GM23338 (cell line): Measurements from ENCODE around the gene PGAP3. TPM values are rescaled to one million over a fixed set of nuclear protein-coding genes. Genes with fewer than 3 reads are reported as not detected.

Source experiments
- ATAC-seq: fragments of 200-7000 bp; cut with Tn5 transposase; 3 replicates; pipeline ENCODE4 v1.9.1; 2020
- DNase-seq: peaks from one replicate; pipeline ENCODE4 v3.0.0-alpha.2; 2015; ENCODE audit warnings: low spot score
- H2AFZ ChIP-seq: fragments of 200-600 bp; sonication (generic); 2 replicates; pipeline ENCODE4 v1.8.0; 2016; ENCODE audit warnings: antibody characterized with exemption, mild to moderate bottlenecking, moderate library complexity
- H3F3A ChIP-seq: fragments of 200-600 bp; sonication (generic); replicated peaks from 2 replicates; pipeline ENCODE4 v1.8.0; 2017; ENCODE audit warnings: antibody characterized with exemption, mixed run types, low read depth
- H3K27ac ChIP-seq: fragments of 200-600 bp; sonication (generic); 2 replicates; pipeline ENCODE4 v1.6.1; 2016; ENCODE audit warnings: low read depth
- H3K27me3 ChIP-seq: fragments of 200-600 bp; sonication (generic); 2 replicates; pipeline ENCODE4 v1.8.0; 2016; ENCODE audit warnings: mild to moderate bottlenecking, mixed run types, moderate library complexity; ENCODE audit not compliant: insufficient read depth
- H3K36me3 ChIP-seq: fragments of 200-600 bp; sonication (generic); 2 replicates; pipeline ENCODE4 v1.8.0; 2016; ENCODE audit warnings: mild to moderate bottlenecking; ENCODE audit not compliant: insufficient read depth
- H3K4me1 ChIP-seq: fragments of 200-600 bp; sonication (generic); 2 replicates; pipeline ENCODE4 v1.8.0; 2016; ENCODE audit warnings: mild to moderate bottlenecking, moderate library complexity; ENCODE audit not compliant: insufficient read depth
- H3K4me2 ChIP-seq: fragments of 200-600 bp; sonication (generic); 2 replicates; pipeline ENCODE4 v1.7.1; 2017; ENCODE audit warnings: mixed run types
- H3K4me3 ChIP-seq: fragments of 200-600 bp; sonication (generic); 2 replicates; pipeline ENCODE4 v1.6.1; 2016; ENCODE audit warnings: mixed run types
- H3K79me2 ChIP-seq: fragments of 200-600 bp; sonication (generic); replicated peaks from 2 replicates; pipeline ENCODE4 v1.8.0; 2017; ENCODE audit warnings: mild to moderate bottlenecking; ENCODE audit not compliant: insufficient read depth
- H3K9me2 ChIP-seq: fragments of 200-600 bp; sonication (generic); 2 replicates; pipeline ENCODE4 v1.8.0; 2017; ENCODE audit not compliant: insufficient read depth
- H4K20me1 ChIP-seq: fragments of 200-600 bp; sonication (generic); replicated peaks from 2 replicates; pipeline ENCODE4 v1.8.0; 2017; ENCODE audit warnings: mild to moderate bottlenecking; ENCODE audit not compliant: insufficient read depth
- H3K27ac Mint-ChIP-seq: 2 replicates; pipeline ENCODE4 v1.8.0; 2020; ENCODE audit warnings: inconsistent platforms, mild to moderate bottlenecking, moderate library complexity, mixed read lengths
- H3K27me3 Mint-ChIP-seq: 3 replicates; pipeline ENCODE4 v1.8.0; 2022; ENCODE audit warnings: low read depth, mild to moderate bottlenecking, moderate library complexity, mixed read lengths, inconsistent platforms; ENCODE audit not compliant: insufficient read depth, poor library complexity
- H3K36me3 Mint-ChIP-seq: 3 replicates; pipeline ENCODE4 v1.8.0; 2021; ENCODE audit warnings: low read depth, mild to moderate bottlenecking, inconsistent platforms, moderate library complexity, mixed read lengths
- H3K4me1 Mint-ChIP-seq: 3 replicates; pipeline ENCODE4 v1.8.0; 2020; ENCODE audit warnings: mild to moderate bottlenecking, inconsistent platforms, mixed read lengths
- H3K4me3 Mint-ChIP-seq: 3 replicates; pipeline ENCODE4 v1.8.0; 2021; ENCODE audit warnings: moderate library complexity, mild to moderate bottlenecking, inconsistent platforms, mixed read lengths
- H3K9me3 Mint-ChIP-seq: 3 replicates; pipeline ENCODE4 v1.8.0; 2020; ENCODE audit warnings: moderate library complexity, mild to moderate bottlenecking, inconsistent platforms, mixed read lengths
- JUNB ChIP-seq: IDR thresholded peaks from one replicate; pipeline ENCODE4 v1.6.1; 2016; ENCODE audit warnings: antibody characterized with exemption; ENCODE audit not compliant: unreplicated experiment
- NANOG ChIP-seq: IDR thresholded peaks from 2 replicates; pipeline ENCODE4 v1.6.1; 2016; ENCODE audit warnings: antibody characterized with exemption, borderline replicate concordance
- POLR2AphosphoS5 ChIP-seq: IDR thresholded peaks from 2 replicates; pipeline ENCODE4 v1.6.1; 2016; ENCODE audit warnings: antibody characterized with exemption, low read depth
- ZNF114 ChIP-seq: fragments of 250-450 bp; sonication (Bioruptor Pico); IDR thresholded peaks from 2 replicates; pipeline ENCODE4 v1.5.0; 2020; ENCODE audit warnings: mild to moderate bottlenecking, moderate library complexity
- ZNF331 ChIP-seq: fragments of 250-450 bp; sonication (Bioruptor Pico); IDR thresholded peaks from 2 replicates; pipeline ENCODE4 v1.5.0; 2020; ENCODE audit warnings: low read depth, mild to moderate bottlenecking, moderate library complexity
- polyA plus RNA-seq: library from polyadenylated mRNA; unstranded; fragments of >200 nt; fragmentation: Nextera tagmentation; extraction: Ambion mirVana; gene quantifications from 2 replicates; pipeline ENCODE4 v1.2.1, GENCODE V29; 2016
- total RNA-seq: library from RNA; depleted of rRNA; stranded (reverse); fragments of >200 nt; shearing (Covaris generic); gene quantifications from 2 replicates; pipeline ENCODE4 v1.2.3, GENCODE V29; 2014
- TF ChIP-seq, protein P1 (sequence below): fragments of 250-450 bp; sonication (Bioruptor Pico); IDR thresholded peaks from 2 replicates; pipeline ENCODE4 v1.5.0; 2020; ENCODE audit warnings: mild to moderate bottlenecking, moderate library complexity
- TF ChIP-seq, protein P2 (sequence below), 2 experiments: fragments of 200-600 bp in 1 of 2; sonication (generic) in 1 of 2; conservative IDR thresholded peaks; 2 replicates each; pipeline versions ENCODE4 v1.5.1 to v1.6.1; 2016 to 2017; ENCODE audit warnings: antibody characterized with exemption in 2 of 2, low read depth in 2 of 2, mild to moderate bottlenecking in 2 of 2, moderate library complexity in 1 of 2

The PGAP3 gene
- total and polyA plus RNA-seq, 2 experiments from 2014 or later = 7.0 to 10.7 TPM

DNA sequence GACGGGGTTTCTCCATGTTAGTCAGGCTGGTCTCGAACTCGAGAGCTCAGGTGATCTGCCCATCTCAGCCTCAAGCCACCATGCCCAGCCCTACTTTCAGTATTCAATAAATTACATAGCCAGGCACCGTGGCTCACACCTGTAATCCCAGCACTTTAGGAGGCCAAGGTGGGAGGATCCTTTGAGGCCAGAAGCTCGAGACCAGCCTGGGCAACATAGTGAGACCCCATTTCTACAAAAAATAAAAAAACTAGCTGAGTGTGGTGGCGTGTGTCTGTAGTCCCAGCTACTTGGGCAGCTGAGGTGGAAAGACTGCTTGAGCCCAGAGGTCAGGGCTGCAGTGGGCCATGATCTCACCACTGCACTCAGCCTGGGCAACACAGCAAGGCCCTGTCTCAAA lies 34.2 kb upstream of the PGAP3 start (continued):
- TF ChIP-seq, protein P1, sequence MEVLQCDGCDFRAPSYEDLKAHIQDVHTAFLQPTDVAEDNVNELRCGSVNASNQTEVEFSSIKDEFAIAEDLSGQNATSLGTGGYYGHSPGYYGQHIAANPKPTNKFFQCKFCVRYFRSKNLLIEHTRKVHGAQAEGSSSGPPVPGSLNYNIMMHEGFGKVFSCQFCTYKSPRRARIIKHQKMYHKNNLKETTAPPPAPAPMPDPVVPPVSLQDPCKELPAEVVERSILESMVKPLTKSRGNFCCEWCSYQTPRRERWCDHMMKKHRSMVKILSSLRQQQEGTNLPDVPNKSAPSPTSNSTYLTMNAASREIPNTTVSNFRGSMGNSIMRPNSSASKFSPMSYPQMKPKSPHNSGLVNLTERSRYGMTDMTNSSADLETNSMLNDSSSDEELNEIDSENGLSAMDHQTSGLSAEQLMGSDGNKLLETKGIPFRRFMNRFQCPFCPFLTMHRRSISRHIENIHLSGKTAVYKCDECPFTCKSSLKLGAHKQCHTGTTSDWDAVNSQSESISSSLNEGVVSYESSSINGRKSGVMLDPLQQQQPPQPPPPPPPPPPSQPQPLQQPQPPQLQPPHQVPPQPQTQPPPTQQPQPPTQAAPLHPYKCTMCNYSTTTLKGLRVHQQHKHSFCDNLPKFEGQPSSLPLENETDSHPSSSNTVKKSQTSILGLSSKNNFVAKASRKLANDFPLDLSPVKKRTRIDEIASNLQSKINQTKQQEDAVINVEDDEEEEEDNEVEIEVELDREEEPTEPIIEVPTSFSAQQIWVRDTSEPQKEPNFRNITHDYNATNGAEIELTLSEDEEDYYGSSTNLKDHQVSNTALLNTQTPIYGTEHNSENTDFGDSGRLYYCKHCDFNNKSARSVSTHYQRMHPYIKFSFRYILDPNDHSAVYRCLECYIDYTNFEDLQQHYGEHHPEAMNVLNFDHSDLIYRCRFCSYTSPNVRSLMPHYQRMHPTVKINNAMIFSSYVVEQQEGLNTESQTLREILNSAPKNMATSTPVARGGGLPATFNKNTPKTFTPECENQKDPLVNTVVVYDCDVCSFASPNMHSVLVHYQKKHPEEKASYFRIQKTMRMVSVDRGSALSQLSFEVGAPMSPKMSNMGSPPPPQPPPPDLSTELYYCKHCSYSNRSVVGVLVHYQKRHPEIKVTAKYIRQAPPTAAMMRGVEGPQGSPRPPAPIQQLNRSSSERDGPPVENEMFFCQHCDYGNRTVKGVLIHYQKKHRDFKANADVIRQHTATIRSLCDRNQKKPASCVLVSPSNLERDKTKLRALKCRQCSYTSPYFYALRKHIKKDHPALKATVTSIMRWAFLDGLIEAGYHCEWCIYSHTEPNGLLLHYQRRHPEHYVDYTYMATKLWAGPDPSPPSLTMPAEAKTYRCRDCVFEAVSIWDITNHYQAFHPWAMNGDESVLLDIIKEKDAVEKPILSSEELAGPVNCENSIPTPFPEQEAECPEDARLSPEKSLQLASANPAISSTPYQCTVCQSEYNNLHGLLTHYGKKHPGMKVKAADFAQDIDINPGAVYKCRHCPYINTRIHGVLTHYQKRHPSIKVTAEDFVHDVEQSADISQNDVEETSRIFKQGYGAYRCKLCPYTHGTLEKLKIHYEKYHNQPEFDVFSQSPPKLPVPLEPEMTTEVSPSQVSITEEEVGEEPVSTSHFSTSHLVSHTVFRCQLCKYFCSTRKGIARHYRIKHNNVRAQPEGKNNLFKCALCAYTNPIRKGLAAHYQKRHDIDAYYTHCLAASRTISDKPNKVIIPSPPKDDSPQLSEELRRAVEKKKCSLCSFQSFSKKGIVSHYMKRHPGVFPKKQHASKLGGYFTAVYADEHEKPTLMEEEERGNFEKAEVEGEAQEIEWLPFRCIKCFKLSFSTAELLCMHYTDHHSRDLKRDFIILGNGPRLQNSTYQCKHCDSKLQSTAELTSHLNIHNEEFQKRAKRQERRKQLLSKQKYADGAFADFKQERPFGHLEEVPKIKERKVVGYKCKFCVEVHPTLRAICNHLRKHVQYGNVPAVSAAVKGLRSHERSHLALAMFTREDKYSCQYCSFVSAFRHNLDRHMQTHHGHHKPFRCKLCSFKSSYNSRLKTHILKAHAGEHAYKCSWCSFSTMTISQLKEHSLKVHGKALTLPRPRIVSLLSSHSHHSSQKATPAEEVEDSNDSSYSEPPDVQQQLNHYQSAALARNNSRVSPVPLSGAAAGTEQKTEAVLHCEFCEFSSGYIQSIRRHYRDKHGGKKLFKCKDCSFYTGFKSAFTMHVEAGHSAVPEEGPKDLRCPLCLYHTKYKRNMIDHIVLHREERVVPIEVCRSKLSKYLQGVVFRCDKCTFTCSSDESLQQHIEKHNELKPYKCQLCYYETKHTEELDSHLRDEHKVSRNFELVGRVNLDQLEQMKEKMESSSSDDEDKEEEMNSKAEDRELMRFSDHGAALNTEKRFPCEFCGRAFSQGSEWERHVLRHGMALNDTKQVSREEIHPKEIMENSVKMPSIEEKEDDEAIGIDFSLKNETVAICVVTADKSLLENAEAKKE (CRISPR knock-in tag) = no peak

- peaks cover 10% of the 10 kb centered on the region for H3K4me1 Mint-ChIP-seq
- H3K27ac Mint-ChIP-seq = no peak overlapping the region
- Histone ChIP-seq H2AFZ (no peak overlapping the region), H3K27ac (no peak overlapping the region), H3K4me1 (no peaks in the 10 kb centered on the region), H4K20me1 (peaks cover 6% of the 10 kb centered on the region; the same call in 1 of the 2 replicates), H3K27me3 (no peaks in the 10 kb centered on the region), H3F3A (peaks cover 28% of the 10 kb centered on the region), H3K9me2 (no peaks in the 10 kb centered on the region), H3K4me3 (no peak overlapping the region), H3K79me2 (no peaks in the 10 kb centered on the region), H3K4me2 (no peak overlapping the region), H3K36me3 (peaks cover 23% of the 10 kb centered on the region)
- H3K9me3 Mint-ChIP-seq = no peaks in the 10 kb centered on the region
- no peak overlapping the region for H3K4me3 Mint-ChIP-seq
- DNase-seq = no peak
- peaks cover 26% of the 10 kb centered on the region for H3K27me3 Mint-ChIP-seq
- peaks cover 90% of the 10 kb centered on the region for H3K36me3 Mint-ChIP-seq
- no peak for ATAC-seq
- TF ChIP-seq ZNF114 (CRISPR knock-in tag) (no peak), ZNF331 (CRISPR knock-in tag) (no peak), JUNB (no peak), NANOG (no peak), POLR2AphosphoS5 (no peak)
- TF ChIP-seq, protein P1 (CRISPR knock-in tag) = no peak
- TF ChIP-seq, protein P2, sequence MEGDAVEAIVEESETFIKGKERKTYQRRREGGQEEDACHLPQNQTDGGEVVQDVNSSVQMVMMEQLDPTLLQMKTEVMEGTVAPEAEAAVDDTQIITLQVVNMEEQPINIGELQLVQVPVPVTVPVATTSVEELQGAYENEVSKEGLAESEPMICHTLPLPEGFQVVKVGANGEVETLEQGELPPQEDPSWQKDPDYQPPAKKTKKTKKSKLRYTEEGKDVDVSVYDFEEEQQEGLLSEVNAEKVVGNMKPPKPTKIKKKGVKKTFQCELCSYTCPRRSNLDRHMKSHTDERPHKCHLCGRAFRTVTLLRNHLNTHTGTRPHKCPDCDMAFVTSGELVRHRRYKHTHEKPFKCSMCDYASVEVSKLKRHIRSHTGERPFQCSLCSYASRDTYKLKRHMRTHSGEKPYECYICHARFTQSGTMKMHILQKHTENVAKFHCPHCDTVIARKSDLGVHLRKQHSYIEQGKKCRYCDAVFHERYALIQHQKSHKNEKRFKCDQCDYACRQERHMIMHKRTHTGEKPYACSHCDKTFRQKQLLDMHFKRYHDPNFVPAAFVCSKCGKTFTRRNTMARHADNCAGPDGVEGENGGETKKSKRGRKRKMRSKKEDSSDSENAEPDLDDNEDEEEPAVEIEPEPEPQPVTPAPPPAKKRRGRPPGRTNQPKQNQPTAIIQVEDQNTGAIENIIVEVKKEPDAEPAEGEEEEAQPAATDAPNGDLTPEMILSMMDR (conservative IDR thresholded peaks at IDR 0.05; ENCODE audit: low read depth in 2 of 2) = no peak
Observed at GRCh38 chr17:39719563-39720355, 31.9 kb upstream of the PGAP3 start.
